H9 (cell line): ENCODE results near the gene C1orf21. TPM values are rescaled to one million over a fixed set of nuclear protein-coding genes. Genes with fewer than 3 reads are reported as not detected.

Experiments
- DNase-seq: peaks from one replicate; pipeline ENCODE4 v3.0.0-alpha.2; 2017
- H2AFZ ChIP-seq: one replicate; pipeline ENCODE4 v1.6.1; 2013; ENCODE audit warnings: mild to moderate bottlenecking, low read length, control low read depth, moderate library complexity
- H2AK5ac ChIP-seq: 2 replicates; pipeline ENCODE4 v1.6.1; 2013; ENCODE audit warnings: low read length, control low read depth, mixed read lengths; ENCODE audit not compliant: insufficient read length
- H2BK120ac ChIP-seq: one replicate; pipeline ENCODE4 v1.6.1; 2013; ENCODE audit warnings: low read depth, mild to moderate bottlenecking, low read length, control low read depth, inconsistent platforms; ENCODE audit not compliant: poor library complexity, severe bottlenecking
- H2BK12ac ChIP-seq: 2 replicates; pipeline ENCODE4 v1.6.1; 2013; ENCODE audit warnings: low read length, control low read depth, mixed read lengths, low read depth; ENCODE audit not compliant: insufficient read length
- H2BK15ac ChIP-seq: 2 replicates; pipeline ENCODE4 v1.6.1; 2013; ENCODE audit warnings: low read depth, low read length, control low read depth
- H2BK20ac ChIP-seq: one replicate; pipeline ENCODE4 v1.6.1; 2013; ENCODE audit warnings: low read depth, mild to moderate bottlenecking, low read length, control low read depth, inconsistent platforms; ENCODE audit not compliant: poor library complexity, severe bottlenecking
- H2BK5ac ChIP-seq: 2 replicates; pipeline ENCODE4 v1.6.1; 2013; ENCODE audit warnings: low read length, control low read depth, mixed read lengths; ENCODE audit not compliant: insufficient read length
- H3K14ac ChIP-seq: 2 replicates; pipeline ENCODE4 v1.6.1; 2013; ENCODE audit warnings: low read length, control low read depth; ENCODE audit not compliant: insufficient read depth
- H3K18ac ChIP-seq: 2 replicates; pipeline ENCODE4 v1.6.1; 2013; ENCODE audit warnings: low read depth, mild to moderate bottlenecking, mixed read lengths, low read length, control low read depth; ENCODE audit not compliant: insufficient read length
- H3K23ac ChIP-seq: 2 replicates; pipeline ENCODE4 v1.6.1; 2013; ENCODE audit warnings: low read length, control low read depth, mixed read lengths, low read depth; ENCODE audit not compliant: insufficient read length
- H3K23me2 ChIP-seq: 2 replicates; pipeline ENCODE4 v1.6.1; 2013; ENCODE audit warnings: low read depth, mild to moderate bottlenecking, mixed read lengths, low read length, control low read depth; ENCODE audit not compliant: insufficient read length, poor library complexity, severe bottlenecking
- H3K27ac ChIP-seq: 2 replicates; pipeline ENCODE4 v1.5.1; 2013; ENCODE audit warnings: low read length, control low read depth, mixed read lengths, low read depth; ENCODE audit not compliant: insufficient read length
- H3K27me3 ChIP-seq: 2 replicates; pipeline ENCODE4 v1.6.1; 2013; ENCODE audit warnings: low read length, control low read depth, inconsistent platforms; ENCODE audit not compliant: insufficient read depth
- H3K4ac ChIP-seq: 2 replicates; pipeline ENCODE4 v1.6.1; 2013; ENCODE audit warnings: low read depth, mild to moderate bottlenecking, control low read depth, inconsistent platforms, low read length, moderate library complexity
- H3K4me1 ChIP-seq: 2 replicates; pipeline ENCODE4 v1.6.1; 2013; ENCODE audit warnings: low read length, control low read depth, inconsistent platforms; ENCODE audit not compliant: insufficient read depth
- H3K4me2 ChIP-seq: 2 replicates; pipeline ENCODE4 v1.6.1; 2013; ENCODE audit warnings: low read length, control low read depth, mixed read lengths; ENCODE audit not compliant: insufficient read length, insufficient read depth
- H3K56ac ChIP-seq: 2 replicates; pipeline ENCODE4 v1.6.1; 2013; ENCODE audit warnings: low read depth, mild to moderate bottlenecking, mixed read lengths, low read length, control low read depth; ENCODE audit not compliant: insufficient read length
- H3K79me1 ChIP-seq: 2 replicates; pipeline ENCODE4 v1.6.1; 2013; ENCODE audit warnings: low read depth, mild to moderate bottlenecking, moderate library complexity, low read length, control low read depth, inconsistent platforms; ENCODE audit not compliant: insufficient read depth, poor library complexity, severe bottlenecking
- H3K79me2 ChIP-seq: 2 replicates; pipeline ENCODE4 v1.6.1; 2013; ENCODE audit warnings: low read length, control low read depth, inconsistent platforms; ENCODE audit not compliant: insufficient read depth
- H3K9ac ChIP-seq: 2 replicates; pipeline ENCODE4 v1.6.1; 2013; ENCODE audit warnings: low read length, control low read depth, mixed read lengths; ENCODE audit not compliant: insufficient read length; ENCODE audit errors: extremely low read depth
- H3K9me3 ChIP-seq: one replicate; pipeline ENCODE4 v1.6.1; 2013; ENCODE audit warnings: low read depth, low read length, inconsistent platforms; ENCODE audit not compliant: control insufficient read depth
- H3T11ph ChIP-seq: one replicate; pipeline ENCODE4 v1.6.1; 2013; ENCODE audit warnings: mild to moderate bottlenecking, low read length, control low read depth, inconsistent platforms
- H4K20me1 ChIP-seq: one replicate; pipeline ENCODE4 v1.6.1; 2013; ENCODE audit not compliant: control insufficient read depth, insufficient read length, insufficient read depth
- H4K5ac ChIP-seq: 2 replicates; pipeline ENCODE4 v1.6.1; 2013; ENCODE audit warnings: low read depth, mild to moderate bottlenecking, mixed read lengths, low read length, control low read depth; ENCODE audit not compliant: insufficient read length
- H4K8ac ChIP-seq: replicated peaks from 2 replicates; pipeline ENCODE4 v1.6.1; 2013; ENCODE audit warnings: low read length, control low read depth, mixed read lengths, low read depth; ENCODE audit not compliant: insufficient read length
- H4K91ac ChIP-seq: 2 replicates; pipeline ENCODE4 v1.6.1; 2013; ENCODE audit warnings: low read depth, mild to moderate bottlenecking, moderate library complexity, mixed read lengths, low read length, control low read depth; ENCODE audit not compliant: insufficient read length
- H3K27ac Mint-ChIP-seq, 3 experiments: 2 replicates in 2 of 3; 3 replicates in 1 of 3; pipeline ENCODE4 v1.8.0; 2020 to 2021; ENCODE audit warnings: mixed read lengths in 3 of 3, mild to moderate bottlenecking in 1 of 3, moderate library complexity in 1 of 3
- H3K27me3 Mint-ChIP-seq: 2 replicates; pipeline ENCODE4 v1.8.0; 2021; ENCODE audit warnings: low read depth, mild to moderate bottlenecking, moderate library complexity, mixed read lengths
- H3K36me3 Mint-ChIP-seq, 3 experiments: 2 replicates in 2 of 3; 3 replicates in 1 of 3; pipeline ENCODE4 v1.8.0; 2020 to 2021; ENCODE audit warnings: low read depth in 3 of 3, mixed read lengths in 3 of 3; ENCODE audit not compliant: insufficient read depth in 1 of 3
- H3K4me1 Mint-ChIP-seq, 2 experiments: 2 replicates each; pipeline ENCODE4 v1.8.0; 2020; ENCODE audit warnings: mixed read lengths in 2 of 2
- H3K4me3 Mint-ChIP-seq, 2 experiments: 2 replicates in 1 of 2; 3 replicates in 1 of 2; pipeline ENCODE4 v1.8.0; 2020 to 2021; ENCODE audit warnings: mild to moderate bottlenecking in 2 of 2, mixed read lengths in 2 of 2, moderate library complexity in 1 of 2
- H3K9me3 Mint-ChIP-seq, 2 experiments: 2 replicates in 1 of 2; 3 replicates in 1 of 2; pipeline ENCODE4 v1.8.0; 2020; ENCODE audit warnings: mild to moderate bottlenecking in 2 of 2, mixed read lengths in 2 of 2, moderate library complexity in 1 of 2
- WGBS: extraction: QIAGEN DNeasy Blood & Tissue Kit; methylation state at CpG from one replicate; pipeline ENCODE4 v1.1.7; 2013; ENCODE audit warnings: missing lambda C conversion rate, low lambda C conversion rate, mixed read lengths; ENCODE audit not compliant: insufficient read length; ENCODE audit errors: extremely low coverage; 5-methylcytosine and 5-hydroxymethylcytosine counted together
- total RNA-seq: library from RNA; stranded (reverse); gene quantifications from 2 replicates; pipeline ENCODE4 v1.2.1, GENCODE V29; 2021
- TF ChIP-seq, protein P1 (sequence below): fragments of 200-600 bp; sonication (generic); conservative IDR thresholded peaks from 3 replicates; pipeline ENCODE4 v1.8.0; 2021; ENCODE audit warnings: antibody characterized with exemption, mild to moderate bottlenecking

The C1orf21 gene
- total RNA-seq, 1 experiment from 2014 or later = 36.0 TPM

DNA sequence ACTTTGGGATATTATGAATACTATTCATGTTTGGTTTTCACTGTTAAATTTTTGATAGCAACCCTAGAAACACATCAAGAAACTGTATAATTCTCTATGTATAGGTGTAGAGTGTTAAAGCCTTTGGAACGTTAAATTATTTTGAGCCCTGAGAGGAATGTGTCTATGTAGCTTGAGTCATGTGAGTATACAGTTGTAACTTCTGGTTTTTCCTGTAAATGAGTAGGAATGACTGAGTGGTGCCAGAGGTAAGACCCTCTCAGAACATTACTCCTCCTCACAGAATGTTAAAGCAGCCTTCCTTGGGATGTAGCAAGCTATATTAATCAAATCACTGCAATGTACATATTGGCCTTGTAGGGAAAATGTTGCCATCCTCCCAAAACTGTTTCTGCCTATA lies 69.0 kb downstream of the C1orf21 start:
- TF ChIP-seq, protein P1, sequence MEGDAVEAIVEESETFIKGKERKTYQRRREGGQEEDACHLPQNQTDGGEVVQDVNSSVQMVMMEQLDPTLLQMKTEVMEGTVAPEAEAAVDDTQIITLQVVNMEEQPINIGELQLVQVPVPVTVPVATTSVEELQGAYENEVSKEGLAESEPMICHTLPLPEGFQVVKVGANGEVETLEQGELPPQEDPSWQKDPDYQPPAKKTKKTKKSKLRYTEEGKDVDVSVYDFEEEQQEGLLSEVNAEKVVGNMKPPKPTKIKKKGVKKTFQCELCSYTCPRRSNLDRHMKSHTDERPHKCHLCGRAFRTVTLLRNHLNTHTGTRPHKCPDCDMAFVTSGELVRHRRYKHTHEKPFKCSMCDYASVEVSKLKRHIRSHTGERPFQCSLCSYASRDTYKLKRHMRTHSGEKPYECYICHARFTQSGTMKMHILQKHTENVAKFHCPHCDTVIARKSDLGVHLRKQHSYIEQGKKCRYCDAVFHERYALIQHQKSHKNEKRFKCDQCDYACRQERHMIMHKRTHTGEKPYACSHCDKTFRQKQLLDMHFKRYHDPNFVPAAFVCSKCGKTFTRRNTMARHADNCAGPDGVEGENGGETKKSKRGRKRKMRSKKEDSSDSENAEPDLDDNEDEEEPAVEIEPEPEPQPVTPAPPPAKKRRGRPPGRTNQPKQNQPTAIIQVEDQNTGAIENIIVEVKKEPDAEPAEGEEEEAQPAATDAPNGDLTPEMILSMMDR = no peak
- no peak overlapping the region for H2BK120ac ChIP-seq
- no peaks in the 10 kb centered on the region for H3K9me3 ChIP-seq
- H3K56ac ChIP-seq = no peak overlapping the region
- no peak overlapping the region for H2BK15ac ChIP-seq
- H2BK5ac ChIP-seq = no peak overlapping the region
- no peaks in the 10 kb centered on the region for H4K20me1 ChIP-seq
- no peak overlapping the region for H2BK12ac ChIP-seq
- H3K36me3 Mint-ChIP-seq = peaks cover 5 to 9% (median 5%) of the 10 kb centered on the region in 3 experiments; a peak in 6 of 7 replicates
- no peak overlapping the region for H4K91ac ChIP-seq
- no peak overlapping the region for H2AFZ ChIP-seq
- no peak overlapping the region for H3K4me3 Mint-ChIP-seq
- H3K4me1 Mint-ChIP-seq = peaks cover 60 to 81% of the 10 kb centered on the region in 2 experiments
- no peak overlapping the region for H3T11ph ChIP-seq
- H3K27ac Mint-ChIP-seq = no peak overlapping the region
- H3K4ac ChIP-seq = no peak overlapping the region
- H3K79me1 ChIP-seq = no peaks in the 10 kb centered on the region
- WGBS = no CpG with 5 or more reads among the region's 1 CpG
- H3K4me2 ChIP-seq = no peak overlapping the region
- no peak overlapping the region for H3K9ac ChIP-seq
- H4K5ac ChIP-seq = no peak overlapping the region
- no peak overlapping the region for H4K8ac ChIP-seq
- H3K23me2 ChIP-seq = no peaks in the 10 kb centered on the region
- no peak overlapping the region for H3K18ac ChIP-seq
- no peaks in the 10 kb centered on the region for H3K27me3 ChIP-seq
- H3K27me3 Mint-ChIP-seq = no peaks in the 10 kb centered on the region
- no peak overlapping the region for H2AK5ac ChIP-seq
- H3K9me3 Mint-ChIP-seq = peaks cover 0 to 6% of the 10 kb centered on the region in 2 experiments; a peak in 3 of 5 replicates
- no peak for DNase-seq
- no peak overlapping the region for H3K27ac ChIP-seq
- H3K14ac ChIP-seq = no peak overlapping the region
- no peak overlapping the region for H3K23ac ChIP-seq
- peaks cover 6% of the 10 kb centered on the region; the same call in 1 of the 2 replicates for H3K4me1 ChIP-seq
- no peak overlapping the region for H2BK20ac ChIP-seq
- no peaks in the 10 kb centered on the region for H3K79me2 ChIP-seq
